SIG-M5 (cell line): Measurements from ENCODE around the gene KCNK3.

Source experiments
- DNase-seq: peaks from one replicate; lab custom pipeline; 2025; lab: John Stamatoyannopoulos, UW

Gene KCNK3

DNA sequence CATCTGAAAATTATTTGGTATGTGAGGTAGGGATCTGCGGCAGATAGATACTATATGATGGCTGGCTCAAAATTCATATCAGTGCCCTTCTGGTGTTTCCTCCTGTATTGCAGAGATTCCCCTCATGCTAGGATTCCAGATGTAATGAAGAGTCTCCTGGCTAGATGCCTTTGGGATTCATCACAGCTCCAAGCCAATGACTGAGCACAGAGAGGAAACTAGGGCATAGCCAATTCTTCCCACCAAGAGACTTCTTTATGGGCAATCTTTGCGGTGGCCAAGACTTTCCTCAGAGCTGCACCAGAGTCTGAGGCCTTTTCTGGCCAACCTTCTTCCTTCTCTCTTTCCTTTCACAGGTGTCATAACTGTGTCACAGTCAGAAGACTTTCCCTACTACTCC, 25.9 kb upstream of the KCNK3 start:
- no peak for DNase-seq

DNA sequence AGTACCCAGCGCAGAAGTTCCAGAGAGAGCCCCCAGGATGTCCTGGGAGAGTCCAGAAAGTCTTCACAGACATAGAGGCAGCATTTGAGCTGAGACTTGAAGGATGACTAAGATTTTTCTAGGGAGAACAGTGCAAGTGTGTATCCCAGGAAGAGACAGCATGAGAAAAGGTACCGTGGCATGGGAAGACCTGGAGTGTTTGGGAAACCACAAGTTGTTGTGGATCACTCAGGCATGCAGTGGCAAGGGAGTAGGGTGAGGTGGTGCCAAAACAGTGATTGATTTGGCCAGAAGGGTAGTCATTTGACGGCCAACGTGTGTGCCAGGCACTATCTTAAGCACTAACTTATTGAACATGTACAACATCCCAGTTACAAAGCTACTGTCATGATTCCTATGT, 24.5 kb upstream of the KCNK3 start:
- DNase-seq = no peak

DNA sequence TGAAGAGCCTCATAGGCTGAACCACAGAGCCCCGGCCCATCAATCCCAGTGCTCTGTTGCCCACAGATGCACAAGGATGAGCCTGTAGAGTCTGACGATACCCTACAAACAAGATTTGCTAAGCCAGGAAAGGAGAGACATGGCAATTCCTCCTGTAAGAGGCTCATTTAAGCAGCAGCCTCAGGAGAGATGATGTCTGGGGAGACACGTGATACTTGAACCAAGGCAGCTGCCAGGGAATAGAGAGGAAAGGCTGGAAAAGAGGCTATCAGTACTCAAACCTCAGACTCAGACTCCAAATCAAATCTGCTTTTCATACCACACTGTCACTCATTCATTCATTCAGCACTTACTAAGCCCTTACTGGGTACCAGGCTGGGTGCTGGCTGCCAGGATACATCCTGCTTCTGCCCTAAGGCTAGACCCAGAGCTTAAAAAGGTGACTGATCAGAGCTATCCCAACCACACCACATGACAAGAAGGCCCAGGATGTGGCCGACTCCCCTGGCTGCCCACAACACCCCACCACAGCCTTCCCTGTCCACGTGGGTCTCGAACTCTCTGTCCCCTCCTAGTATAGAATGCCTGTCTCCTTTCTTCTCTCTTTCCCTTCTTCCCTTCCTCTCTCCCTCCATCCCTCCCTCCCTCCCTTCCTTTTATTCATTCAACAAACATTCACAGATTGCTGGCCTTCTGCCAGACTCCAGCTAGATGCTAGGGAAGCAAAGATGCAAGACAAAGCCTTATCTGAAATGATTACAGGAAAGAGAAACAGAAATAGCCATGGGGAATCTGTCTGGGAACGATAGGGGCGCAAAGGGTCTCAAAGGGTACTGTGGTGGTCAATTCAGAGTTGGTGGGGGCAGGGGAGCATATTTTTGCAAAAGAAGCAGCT, 23.4 kb upstream of the KCNK3 start:
- DNase-seq = no peak

DNA sequence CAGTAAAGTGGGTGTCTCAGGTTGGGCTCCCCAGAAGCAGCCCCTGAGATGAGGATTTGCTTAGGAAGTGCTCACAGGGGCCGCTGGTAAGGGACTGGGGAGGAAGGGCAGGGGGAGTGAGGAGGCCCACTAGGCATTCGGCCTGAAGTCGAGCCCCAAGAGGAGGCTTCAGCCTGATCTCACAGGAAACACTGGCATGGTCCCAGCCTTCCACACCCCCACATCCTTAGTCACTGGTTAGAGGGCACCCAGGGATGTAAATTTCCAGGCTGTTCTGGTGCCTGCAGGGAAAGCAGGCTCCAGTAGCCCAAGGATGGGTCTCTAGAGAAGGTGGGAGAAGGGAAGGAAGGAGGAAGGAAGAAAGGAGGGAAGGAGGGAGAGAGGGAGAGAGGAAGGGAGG, 22.4 kb upstream of the KCNK3 start:
- DNase-seq = no peak

DNA sequence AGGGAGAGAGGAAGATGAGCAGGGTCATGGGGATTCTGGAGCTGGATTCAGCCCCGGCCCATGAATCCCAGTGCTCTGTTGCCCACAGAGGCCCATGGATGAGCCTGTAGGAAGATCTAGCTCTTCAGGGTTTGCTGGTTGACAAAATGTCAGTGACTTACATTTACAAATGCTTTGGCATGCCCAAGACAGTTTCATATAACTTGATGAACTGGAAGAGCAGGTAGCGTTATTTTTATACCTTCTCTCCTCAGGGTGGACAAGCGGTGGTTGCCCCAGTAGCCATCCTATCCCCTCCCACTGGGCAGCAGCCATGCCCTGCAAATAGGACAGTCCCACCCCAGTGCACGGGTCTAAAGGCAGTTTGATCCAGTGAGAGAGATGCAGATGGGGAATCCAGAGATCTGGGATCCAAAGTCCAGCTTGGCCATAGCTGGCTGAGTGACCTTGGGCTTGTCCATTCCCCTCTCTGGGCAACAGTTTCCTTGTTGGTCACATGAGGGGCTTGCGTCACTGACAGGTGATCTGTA, 21.5 kb upstream of the KCNK3 start:
- DNase-seq = no peak

DNA sequence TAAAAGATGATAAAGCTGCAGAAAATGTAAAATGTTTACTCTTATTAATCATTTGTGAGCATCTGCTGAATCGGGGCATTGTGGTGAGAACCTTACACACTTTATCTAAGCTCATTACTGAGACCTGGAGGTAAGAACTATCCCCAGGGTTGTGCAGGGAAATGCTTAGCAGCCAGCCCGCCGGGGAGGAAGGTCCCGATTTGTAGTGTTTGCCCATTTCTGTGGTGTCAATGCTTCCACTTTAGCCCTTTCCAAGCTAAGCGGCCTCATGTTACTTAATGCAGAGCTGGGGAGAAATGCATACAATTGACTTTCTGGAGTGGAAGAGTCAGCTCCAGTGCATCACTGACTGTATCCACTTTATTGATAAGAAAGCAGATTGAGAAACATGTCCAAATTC, 20.8 kb upstream of the KCNK3 start:
- DNase-seq = no peak

DNA sequence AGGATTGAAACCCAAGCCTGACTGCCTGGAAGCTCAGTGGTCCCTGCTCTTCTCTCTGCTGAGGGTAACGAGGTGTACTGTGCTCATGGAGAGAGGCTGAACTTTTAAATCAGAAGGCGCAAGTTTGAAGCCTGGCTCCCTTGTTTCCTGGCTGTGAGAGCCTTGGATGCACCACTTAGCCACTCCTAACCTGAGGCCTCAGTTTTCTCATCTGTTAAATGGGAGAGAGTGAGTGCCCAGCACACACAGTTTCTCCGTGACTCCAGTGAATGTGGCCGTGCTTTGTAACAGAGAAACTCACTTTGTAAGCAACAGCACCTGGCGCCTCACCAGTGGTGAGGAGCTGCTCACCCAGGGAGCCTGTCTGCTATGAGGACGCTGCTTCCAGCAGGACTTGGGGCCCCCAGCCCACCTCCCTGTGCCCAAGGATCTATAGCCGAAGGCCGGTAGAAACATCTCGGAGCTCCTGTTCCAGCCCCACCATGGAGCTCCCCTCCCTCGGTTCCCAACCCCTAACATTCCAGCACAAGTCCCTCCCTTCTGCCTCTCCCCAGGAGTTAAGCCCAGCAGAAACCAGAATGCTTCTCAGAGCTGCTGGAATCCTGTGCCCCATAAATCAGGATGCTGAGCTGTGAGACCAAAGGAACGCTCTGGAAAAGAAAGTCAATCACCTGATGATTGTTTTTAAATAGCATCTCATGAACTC, 20.3 kb upstream of the KCNK3 start:
- DNase-seq = no peak

DNA sequence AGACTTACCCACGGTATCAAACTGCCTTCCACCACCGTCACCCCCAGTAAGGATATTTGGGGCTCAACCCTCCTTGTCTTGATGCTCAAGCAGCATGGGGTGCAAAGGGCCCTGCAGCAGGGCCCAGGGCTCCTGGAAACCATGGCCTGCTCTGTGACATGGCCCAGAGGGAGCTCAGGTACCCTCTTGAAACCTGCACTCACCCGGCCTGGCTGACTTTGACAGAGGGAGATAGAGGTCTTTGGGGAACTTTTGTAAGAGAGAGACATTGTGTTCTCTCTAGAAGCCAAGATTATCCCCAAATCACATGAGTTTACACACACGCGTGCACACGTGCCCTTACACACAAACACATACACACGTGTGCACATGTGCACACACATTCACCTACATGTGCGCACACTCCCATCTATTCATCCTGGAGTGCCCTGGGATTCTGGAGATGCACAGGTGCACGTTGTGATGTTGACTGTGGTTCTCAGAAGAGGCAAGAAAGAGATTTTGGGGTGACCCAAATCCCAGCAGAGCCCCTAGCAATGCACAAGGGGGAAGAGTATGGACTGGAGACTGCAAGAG, 19.6 kb upstream of the KCNK3 start:
- DNase-seq = no peak

DNA sequence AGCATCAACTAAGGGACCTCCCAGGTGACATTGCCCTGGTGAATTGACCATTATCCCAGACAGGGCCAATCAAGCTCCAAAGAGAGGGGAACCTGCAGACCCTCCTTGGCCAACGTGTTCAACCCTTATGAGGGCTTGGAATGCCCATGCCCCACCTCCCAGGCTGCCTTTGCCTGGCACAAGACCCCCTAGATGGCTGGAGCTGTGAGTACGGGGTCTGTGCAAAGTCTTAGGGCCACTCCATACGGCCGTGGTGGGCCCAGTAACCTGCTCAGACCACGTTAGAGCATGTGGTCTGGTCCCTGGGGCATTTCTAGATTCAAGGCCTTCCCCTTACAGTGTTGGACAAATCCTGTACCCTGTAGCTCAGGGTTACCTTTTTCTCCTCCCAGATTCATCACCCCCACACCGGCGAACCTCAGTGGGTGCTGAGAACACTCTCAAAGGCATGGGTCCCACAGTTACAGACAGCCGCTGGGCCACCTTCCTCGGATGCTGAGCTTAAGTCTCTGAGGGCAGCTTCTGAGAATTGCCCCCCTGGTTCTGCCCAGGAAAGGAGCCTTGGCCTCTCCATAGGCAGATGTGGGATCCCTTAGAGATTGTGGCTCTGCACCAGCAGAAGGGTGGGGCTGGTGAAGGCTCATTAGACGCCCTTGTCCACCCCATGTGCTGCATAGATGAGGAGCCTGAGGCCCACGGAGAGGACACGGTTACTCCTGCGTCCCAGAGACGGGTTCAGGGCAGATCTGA, 18.3 kb upstream of the KCNK3 start:
- no peak for DNase-seq

DNA sequence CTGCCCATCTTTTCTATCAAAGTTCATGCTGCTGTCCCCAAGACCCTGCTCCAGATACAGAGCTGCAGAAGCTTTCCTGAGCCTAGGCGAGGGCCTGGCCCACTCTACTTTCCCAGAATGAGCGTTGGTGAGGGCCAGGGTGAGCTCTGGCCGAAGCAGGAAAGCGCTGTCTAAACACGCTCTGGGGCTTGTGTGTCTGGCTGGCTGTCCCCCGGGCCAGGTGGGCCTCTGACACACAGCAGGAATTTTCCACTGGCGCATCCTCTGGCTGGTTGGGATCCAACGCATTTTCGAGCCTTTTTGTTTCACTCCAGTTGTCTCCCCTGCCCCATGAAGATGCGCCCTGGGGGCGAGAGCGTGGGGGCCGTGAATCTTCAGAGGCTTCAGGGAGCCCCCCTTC, 17.8 kb upstream of the KCNK3 start:
- no peak for DNase-seq

DNA sequence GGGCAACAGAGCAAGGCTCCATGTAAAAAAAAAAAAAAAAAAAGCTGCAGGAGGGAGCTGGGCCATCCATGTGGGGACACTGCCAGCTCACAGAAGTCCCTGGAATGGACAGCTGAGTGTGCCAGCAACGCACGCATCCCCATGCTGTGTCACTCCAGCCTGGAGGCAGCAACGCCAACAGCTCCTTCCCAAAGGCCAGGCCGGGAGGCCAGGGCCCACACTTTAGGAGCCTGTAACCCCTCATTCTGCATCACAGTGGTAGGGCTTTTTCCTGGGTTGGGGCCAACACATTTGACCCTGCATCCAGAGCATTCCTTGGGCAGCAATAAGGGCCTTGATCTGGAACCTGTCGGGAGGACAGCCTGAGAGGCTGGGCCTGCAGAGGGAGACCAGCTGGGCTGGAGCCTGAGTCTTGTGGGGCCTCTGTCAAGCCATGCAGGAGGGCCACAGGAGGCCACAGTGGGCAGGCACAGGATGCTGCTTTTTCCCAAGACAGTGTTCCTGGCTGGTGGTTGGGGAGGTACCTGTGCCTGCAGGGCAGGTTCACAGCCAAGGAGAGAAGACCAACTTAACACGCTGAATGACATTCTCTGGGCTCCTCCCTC, 16.8 kb upstream of the KCNK3 start:
- DNase-seq = no peak

DNA sequence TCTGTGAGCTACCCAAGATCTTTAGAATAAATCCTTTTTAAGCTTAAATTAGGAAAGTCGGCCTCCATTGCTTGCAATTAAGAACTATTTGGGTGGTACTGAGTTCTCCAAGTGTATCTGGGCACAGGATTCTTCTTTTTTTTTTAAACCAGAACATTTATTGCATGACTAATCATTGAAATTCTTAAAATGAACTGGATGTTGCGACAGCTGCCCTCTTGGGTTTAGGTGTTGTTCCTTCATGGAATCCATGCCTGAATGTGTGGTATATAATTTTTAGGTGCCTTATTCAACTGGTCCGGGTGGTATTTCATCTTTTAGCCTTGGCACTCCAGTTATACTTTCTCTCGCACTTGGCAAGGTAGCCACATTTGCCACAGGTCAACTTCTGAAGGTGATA, 14.5 kb upstream of the KCNK3 start:
- no peak for DNase-seq

DNA sequence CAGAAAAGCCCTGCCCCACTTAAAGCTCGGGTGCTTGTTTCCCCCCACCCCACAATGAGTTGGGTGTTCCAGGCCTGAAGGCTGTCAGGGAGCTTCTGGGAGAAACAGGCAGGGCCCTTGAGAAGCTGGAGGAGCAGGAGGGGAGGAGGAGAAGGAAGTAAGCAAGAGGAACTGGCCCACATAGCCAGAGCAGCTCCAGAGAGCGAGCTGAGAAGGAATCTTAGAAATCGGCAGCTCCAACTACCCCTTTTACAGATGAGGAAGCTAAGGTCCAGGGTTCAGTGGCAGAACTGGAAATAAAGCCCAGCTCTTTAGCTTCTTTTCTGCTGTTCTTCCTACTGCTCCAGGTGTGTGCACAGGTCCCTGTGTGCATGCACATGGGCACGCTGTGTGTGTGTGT, 12.7 kb upstream of the KCNK3 start:
- no peak for DNase-seq

DNA sequence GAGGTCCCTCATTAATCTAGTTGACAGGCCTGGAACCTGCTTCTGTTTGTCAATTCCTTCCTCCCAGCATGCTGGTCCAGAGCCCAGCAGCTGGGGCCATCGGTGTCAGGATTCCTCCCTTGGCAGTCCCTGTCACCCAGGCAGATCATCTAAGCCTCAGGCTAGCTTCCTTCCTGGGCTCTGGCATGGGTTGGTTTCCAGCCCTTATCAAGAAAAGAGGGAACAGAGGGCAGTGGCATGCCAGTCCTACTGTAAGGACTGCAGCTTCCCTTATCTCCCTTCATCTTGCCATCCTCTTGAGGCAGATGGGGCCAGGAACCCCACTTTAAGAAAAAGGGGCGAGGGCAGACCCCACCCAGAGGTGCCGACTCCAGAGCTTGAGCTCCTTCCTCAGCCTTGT, 10.9 kb upstream of the KCNK3 start:
- no peak for DNase-seq

DNA sequence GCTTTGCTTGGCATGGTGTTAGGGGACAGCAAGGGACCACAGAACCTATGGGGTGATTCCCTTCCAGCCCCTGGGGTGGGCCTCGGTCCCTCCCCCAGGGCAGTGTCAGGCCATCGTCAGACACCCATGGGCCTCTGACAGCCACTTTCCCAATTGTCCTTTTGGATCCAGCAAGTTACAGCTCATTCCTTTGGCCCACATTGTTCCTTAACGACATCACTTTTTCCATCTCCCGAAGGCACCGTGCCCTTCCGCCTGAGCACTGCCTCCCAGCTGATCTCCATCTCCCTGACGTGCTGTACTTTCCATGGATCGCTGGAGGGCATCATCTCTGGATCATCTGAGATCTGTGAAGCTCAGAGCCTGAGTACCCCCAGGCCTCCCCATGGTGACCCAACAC, 10.4 kb upstream of the KCNK3 start:
- DNase-seq = no peak

DNA sequence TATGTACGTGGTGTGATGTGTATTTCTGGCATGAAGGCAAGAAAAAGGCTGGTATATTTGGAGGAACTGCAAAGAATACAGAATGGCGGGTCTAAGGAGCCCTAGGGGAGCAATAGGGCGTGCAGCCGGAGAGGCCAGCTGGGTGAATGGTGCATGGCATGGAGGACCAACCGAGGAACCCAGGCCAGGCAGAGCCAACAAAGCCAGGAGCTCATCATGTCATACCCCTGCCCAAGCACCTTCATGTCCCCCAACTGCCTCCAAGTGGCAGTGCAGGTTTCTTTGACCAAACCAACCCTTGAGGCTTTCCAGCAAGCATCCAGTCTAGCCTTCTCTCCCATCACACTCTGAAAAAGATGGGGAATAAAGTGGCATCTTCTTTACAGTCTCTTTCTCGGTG, 8.9 kb upstream of the KCNK3 start:
- DNase-seq = no peak

DNA sequence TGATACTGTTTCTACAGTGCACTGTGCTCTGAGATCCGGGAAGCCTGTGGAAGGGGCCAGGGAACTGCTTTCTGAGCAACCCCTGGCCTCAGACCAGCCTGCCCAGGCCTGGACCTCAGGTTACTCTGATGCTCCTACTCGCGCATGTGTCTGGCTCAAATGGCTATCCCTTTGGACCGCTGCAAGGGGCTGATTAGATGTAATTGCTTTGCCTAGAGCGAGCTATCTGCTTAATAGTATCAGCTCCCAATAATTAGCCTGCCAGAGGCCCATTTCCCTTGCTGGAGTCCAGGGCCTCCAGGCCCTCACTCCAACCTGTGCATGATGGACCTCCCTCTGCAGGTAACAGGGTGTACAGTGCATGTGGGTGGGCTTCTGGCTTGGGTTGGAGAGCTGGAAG, 7.2 kb upstream of the KCNK3 start:
- no peak for DNase-seq

DNA sequence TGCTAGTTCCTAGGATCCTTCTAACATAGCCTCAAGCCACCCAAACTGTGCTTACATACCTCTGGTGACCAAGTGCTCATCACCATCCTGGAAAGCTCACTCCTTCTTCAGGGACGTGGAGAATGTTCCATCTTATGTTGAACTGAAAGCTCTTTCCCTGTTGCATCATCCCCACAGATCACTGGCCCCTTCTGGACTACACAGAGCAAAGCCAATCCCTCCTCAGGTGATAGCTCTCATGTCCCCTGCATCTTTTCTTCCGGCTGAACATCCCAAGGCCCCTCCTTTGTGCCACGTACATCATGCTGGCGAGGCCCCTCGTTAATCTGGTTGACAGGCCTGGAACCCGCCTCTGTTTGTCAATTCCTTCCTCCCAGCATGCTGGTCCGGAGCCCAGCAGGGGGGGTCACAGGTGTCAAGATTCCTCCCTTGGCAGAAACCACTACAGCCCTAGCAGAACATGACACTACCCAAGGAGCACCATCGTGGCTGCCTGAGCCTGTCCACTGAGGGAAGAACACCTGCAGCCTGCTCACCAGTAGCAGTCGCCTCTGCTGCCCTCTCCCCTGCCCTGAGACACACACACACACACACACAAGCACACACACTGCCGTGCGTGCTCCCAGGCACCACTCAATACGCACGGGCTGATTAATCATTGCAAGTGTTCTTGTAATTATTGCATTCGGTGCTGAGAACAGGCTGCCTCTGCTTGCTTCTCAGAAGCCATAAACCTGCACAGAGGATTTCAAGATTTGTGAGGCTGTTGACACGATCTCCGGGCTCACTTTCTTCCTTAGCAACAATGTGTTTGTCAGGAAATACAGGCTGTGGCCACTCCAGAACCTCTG, 6.3 kb upstream of the KCNK3 start:
- no peak for DNase-seq

DNA sequence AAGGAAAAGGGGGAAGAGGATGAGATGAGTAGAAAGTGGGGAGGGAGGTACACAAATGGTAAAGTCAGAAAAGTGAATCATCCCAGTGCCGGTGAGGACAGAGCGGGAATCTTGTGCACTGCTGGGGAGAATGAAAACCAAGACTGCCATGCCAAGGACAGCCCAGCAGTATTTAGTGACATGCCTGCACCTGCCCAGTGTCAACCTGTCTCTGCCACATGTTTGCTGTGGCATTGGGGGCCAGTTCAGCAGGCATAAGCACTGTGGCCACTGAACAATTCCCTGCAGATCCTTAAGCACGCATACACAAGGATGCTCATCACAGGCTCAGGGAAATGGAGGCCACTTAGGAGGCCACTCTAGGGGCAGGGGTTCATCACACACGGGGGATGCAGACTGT, 5.2 kb upstream of the KCNK3 start:
- DNase-seq = no peak

DNA sequence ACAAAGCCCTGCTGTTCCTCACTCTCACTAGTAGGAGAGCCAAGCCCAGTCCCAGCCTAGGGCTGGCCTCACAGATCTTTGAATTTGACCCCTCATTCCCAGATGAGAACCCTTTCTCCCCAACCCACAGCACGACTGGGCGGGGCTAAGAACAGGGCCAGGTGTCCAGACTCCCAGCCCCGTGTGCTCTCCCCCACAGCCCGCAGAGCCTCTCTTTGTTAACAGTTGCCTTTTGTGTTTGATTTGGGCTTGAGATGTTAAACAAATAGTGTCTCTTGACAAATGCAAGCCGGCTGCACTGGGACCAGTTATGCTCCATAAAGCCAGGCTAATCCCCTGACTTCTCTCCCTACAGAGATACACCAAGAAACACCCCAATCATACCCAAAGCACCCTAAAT, 4.7 kb upstream of the KCNK3 start:
- no peak for DNase-seq

DNA sequence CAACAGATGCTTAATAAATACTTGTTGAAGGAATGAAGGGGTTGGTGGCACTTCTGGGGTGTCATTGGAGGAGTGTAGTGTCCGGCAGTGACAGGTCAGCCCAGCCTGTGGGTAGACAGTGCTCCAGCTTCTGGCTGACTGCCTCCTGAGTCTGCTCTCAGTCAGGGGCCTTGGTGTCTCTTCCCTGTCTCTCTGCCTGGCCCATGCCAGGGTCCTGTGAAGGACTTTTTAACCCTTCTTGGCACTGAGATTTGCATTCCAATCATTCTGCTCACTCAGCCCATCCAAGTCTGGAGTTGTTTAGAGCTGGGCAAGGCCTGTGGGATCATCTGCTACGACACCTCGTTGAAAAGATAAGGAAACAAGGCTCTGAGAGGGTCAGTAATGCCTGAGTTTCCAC, 1.4 kb upstream of the KCNK3 start:
- no peak for DNase-seq
